Stimulated activated naive CD4-positive, alpha-beta T cell treated with Interleukin-2 at 50 U/mL for 16 hours (primary cell): ENCODE data around the gene PRKD1.
"Not testable (repeated sequence)": the region's sequence is repeated elsewhere in the genome, so short reads cannot be mapped to it uniquely, and the experiment has no call there.

Experiments used
- DNase-seq: peaks from one replicate; lab custom pipeline; 2025; lab: John Stamatoyannopoulos, UW

PRKD1 gene

GRCh38 chr14:29740491-29740890 is 187.2 kb downstream of the PRKD1 start:
- no peak for DNase-seq

- DNase-seq = no peak
Observed at GRCh38 chr14:29738950-29739349, 188.7 kb downstream of the PRKD1 start.

- DNase-seq = no peak
Observed at GRCh38 chr14:29738056-29738455, 189.6 kb downstream of the PRKD1 start.

DNA sequence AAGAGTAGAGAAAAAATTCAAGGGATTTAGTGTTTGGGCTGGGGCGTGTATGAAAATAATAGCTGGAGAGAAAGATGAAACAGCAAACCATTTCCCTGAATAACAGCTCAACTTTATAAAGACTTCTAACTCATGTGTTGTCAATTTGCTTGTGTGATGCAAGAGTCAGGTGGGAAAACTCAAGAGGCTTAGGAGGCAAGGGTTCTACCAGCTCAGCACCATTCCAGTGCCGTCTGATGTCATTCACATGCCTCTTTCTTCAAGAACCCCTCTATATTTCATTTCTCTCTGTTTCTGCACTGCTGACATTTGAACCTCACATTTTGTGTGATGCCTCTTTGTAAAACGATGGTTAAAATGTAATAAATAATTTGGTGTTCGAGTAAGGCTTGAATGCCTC is 192.2 kb downstream of the PRKD1 start:
- DNase-seq = no peak

- no peak for DNase-seq
Observed at GRCh38 chr14:29734732-29735131, 192.9 kb downstream of the PRKD1 start.

GRCh38 chr14:29726560-29727331 is 200.9 kb downstream of the PRKD1 start:
- DNase-seq = not testable (repeated sequence)

DNA sequence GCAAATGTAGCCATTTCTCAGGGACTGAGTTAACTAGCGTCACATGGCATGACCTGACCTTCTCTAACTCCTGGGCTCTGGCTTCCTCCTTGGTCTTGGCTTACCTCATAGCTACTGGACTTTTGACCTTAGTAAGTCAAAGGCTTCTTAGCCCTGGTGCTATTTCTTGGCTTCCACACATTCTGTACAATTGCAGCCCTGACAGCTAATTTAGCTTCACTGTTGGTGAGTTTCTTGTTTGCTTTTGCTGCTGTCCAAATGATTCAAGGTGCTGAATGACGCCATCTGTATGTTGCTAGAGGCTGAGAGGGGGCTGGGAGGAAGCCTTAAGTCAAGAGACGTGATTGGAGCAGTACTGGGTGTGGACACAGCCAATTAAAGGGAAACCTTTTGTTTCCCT is 202.7 kb downstream of the PRKD1 start:
- DNase-seq = no peak

- no peak for DNase-seq
Observed at GRCh38 chr14:29722831-29723230, 204.8 kb downstream of the PRKD1 start.

- no peak for DNase-seq
Observed at GRCh38 chr14:29721586-29721985, 206.1 kb downstream of the PRKD1 start.

GRCh38 chr14:29717901-29718300 is 209.7 kb downstream of the PRKD1 start:
- no peak for DNase-seq

DNA sequence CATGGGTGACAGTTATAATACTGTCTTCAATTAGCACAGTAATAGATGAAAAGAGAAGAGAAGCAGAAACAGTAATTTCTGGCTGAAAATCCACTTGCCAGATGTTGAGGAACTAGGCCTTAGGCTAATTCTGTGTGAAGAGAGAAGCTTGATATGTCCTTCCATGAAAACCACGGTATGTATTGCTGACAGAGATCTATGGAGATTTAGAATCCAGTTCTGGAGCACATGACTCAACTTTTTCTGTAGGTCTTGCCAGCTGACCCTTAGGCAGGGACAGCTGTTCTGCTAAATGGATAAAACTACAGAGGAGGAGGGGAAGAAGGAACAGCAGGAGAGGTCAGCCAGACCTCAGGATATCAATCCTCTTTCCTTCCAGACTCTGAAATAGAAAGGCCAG is 211.5 kb downstream of the PRKD1 start:
- no peak for DNase-seq

GRCh38 chr14:29712601-29713000 is 215.0 kb downstream of the PRKD1 start:
- no peak for DNase-seq

- DNase-seq = no peak
Observed at GRCh38 chr14:29710015-29710414, 217.6 kb downstream of the PRKD1 start.

DNA sequence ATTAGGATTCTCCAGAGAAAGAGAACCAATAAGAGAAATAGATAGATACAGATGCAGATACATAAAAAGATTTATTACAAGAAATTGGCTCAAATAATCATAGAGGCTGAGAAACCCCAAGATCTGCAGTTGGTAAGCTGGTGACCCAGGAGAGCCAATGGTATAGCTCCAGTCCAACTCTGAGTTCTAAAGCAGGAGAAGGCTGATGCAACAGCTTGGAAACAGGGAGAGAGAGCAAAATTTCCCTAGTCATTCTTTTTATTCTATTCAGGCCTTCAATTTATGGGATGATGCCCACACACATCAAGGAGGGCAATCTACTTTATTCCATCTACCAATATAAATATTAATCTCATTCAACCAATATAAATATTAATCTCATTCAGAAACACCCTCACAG is 218.2 kb downstream of the PRKD1 start:
- DNase-seq = no peak

- no peak for DNase-seq
Observed at GRCh38 chr14:29706700-29707099, 220.9 kb downstream of the PRKD1 start.

GRCh38 chr14:29705801-29706200 is 221.8 kb downstream of the PRKD1 start:
- DNase-seq = no peak

GRCh38 chr14:29689597-29689996 is 238.1 kb downstream of the PRKD1 start:
- DNase-seq = not testable (repeated sequence)

- DNase-seq = no peak
Observed at GRCh38 chr14:29687866-29688265, 239.8 kb downstream of the PRKD1 start.

GRCh38 chr14:29687071-29687765 is 240.4 kb downstream of the PRKD1 start:
- no peak for DNase-seq

DNA sequence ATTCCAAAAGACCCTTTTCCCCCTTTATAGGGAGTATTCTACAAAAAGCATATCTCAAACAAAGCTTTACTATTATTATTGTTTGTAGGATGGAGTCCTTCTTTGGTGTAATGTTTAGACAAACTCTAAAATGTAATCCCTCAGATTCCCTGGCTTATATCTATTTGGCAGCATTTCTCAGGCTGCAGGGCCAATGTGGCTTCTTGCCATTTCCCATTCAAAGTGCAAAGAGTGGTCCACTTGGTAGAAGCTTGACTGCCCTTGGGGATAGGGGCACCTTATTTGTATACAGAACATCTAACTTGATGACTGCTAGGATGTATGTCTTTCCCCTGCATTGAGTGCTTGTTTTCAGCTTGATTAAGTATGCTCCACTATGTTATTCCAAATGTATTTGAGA is 242.7 kb downstream of the PRKD1 start:
- DNase-seq = no peak

- no peak for DNase-seq
Observed at GRCh38 chr14:29682789-29683188, 244.9 kb downstream of the PRKD1 start.

- DNase-seq = no peak
Observed at GRCh38 chr14:29681316-29681715, 246.3 kb downstream of the PRKD1 start.

DNA sequence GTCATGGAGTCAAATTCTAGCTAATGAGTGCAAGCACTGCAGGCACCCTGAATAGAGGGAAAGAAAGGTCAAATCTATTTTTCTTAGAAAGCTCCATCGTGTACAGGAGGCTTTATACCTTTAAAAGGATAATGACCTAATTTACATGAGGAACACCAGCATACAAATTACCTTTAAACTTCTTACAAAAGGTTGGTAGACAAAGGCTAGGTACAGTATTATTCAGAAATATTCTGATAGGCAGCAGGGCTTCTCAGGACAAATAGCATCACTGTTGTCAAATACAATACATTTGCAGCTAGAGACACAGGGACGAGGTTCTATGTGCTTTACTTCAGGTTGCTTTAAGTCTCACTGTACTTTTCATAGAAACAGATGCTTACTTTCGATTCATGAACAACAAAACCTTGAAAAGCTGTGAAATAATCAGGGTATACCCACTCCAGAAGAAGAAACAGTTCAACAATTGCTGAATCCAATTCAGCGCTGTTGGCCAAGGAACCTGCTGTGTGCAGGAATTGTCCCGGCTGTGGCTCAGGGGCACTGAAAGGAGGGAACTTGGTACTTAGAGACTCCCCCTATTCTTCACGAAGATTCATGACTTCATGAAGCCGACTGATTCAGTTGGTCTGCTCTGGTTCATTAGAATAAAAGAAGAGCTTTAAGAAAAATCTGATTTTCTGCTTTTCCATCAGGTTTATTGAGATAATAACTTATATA is 252.9 kb downstream of the PRKD1 start:
- no peak for DNase-seq
